ENCODE results near the gene COG5. TPM values are rescaled to one million over a fixed set of nuclear protein-coding genes. Genes with fewer than 3 reads are reported as not detected.

COG5 gene
- total and polyA plus RNA-seq, 2 of the 4 experiments (the other 2 are of a cell fraction), result 18.5 to 27.4 TPM

GRCh38 chr7:107233981-107234380 is 329.7 kb downstream of the COG5 start:
- CTCF ChIA-PET, result no interaction called here
- no peaks in the 10 kb centered on the region for H3K36me3 ChIP-seq (ENCODE audit: control insufficient read depth, insufficient read depth, low read length)
- H3K9me3 ChIP-seq (ENCODE audit: control insufficient read depth, insufficient read depth, low read length), result no peaks in the 10 kb centered on the region
- DNase-seq (no peak), ATAC-seq (ENCODE audit: low read depth) (no peak)
- no peaks in the 10 kb centered on the region for H3K27me3 ChIP-seq (ENCODE audit: control insufficient read depth, insufficient read depth, low read length)
- H3K79me1 ChIP-seq (ENCODE audit: low read depth in 1 of 2, low read length in 2 of 2), result no peaks in the 10 kb centered on the region
- no peak overlapping the region for H3K4ac ChIP-seq (ENCODE audit: low read depth, low read length)
- dilution Hi-C loops (cut with HindIII; ENCODE audit: low sequenced_read_pairs, unreplicated experiment) (no loop called here), in situ Hi-C loops (cut with MboI; ENCODE audit: low sequenced_read_pairs) (no loop called here), intact Hi-C loops (cut with micrococcal nuclease) (no loop called here)
- H4K8ac ChIP-seq (ENCODE audit: low read depth in 2 of 2, low read length in 2 of 2), result no peak overlapping the region
- TF ChIP-seq, protein P1, sequence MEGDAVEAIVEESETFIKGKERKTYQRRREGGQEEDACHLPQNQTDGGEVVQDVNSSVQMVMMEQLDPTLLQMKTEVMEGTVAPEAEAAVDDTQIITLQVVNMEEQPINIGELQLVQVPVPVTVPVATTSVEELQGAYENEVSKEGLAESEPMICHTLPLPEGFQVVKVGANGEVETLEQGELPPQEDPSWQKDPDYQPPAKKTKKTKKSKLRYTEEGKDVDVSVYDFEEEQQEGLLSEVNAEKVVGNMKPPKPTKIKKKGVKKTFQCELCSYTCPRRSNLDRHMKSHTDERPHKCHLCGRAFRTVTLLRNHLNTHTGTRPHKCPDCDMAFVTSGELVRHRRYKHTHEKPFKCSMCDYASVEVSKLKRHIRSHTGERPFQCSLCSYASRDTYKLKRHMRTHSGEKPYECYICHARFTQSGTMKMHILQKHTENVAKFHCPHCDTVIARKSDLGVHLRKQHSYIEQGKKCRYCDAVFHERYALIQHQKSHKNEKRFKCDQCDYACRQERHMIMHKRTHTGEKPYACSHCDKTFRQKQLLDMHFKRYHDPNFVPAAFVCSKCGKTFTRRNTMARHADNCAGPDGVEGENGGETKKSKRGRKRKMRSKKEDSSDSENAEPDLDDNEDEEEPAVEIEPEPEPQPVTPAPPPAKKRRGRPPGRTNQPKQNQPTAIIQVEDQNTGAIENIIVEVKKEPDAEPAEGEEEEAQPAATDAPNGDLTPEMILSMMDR (conservative IDR thresholded peaks at IDR 0.05; ENCODE audit: low read depth, low read length), result no peak
- TF ChIP-seq CEBPB (IDR thresholded peaks at IDR 0.05; ENCODE audit: low read depth, low read length) (no peak), POLR2A (IDR thresholded peaks at IDR 0.05; ENCODE audit: low read depth, low read length) (no peak)
- H3K14ac ChIP-seq (replicated peaks; ENCODE audit: low read depth, low read length), result no peak overlapping the region
- H4K5ac ChIP-seq (ENCODE audit: low read depth, low read length), result no peak overlapping the region
- no peak overlapping the region for H2BK5ac ChIP-seq (ENCODE audit: low read depth, low read length, poor library complexity, severe bottlenecking)
- no peak overlapping the region for H3K4me3 ChIP-seq (ENCODE audit: insufficient read depth, low read depth, low read length)
- POLR2A ChIA-PET (ENCODE audit: unreplicated experiment), result no interaction called here
- H2AK5ac ChIP-seq (ENCODE audit: low read depth, low read length), result no peak overlapping the region; the same call in 1 of the 2 replicates
- no peak overlapping the region for H2BK20ac ChIP-seq (ENCODE audit: low read depth, low read length)
- H3K56ac ChIP-seq (ENCODE audit: extremely low read depth, insufficient read depth, low read length), result no peak overlapping the region
- BruUV-seq (replicated peaks), result no TSS peak
- H4K91ac ChIP-seq (ENCODE audit: insufficient read depth, low read depth, low read length), result no peak overlapping the region
- no peak overlapping the region for H3K23ac ChIP-seq (ENCODE audit: low read depth, low read length)
- no peak overlapping the region for H2BK120ac ChIP-seq (ENCODE audit: low read depth, low read length)
- WGBS, 2 experiments (ENCODE audit: extremely low coverage in 2 of 2, insufficient read length in 1 of 2), result no CpG with 5 or more reads among the region's 1 CpG
- H2AFZ ChIP-seq (replicated peaks; ENCODE audit: low read length, poor library complexity), result no peak overlapping the region
- H3K9me1 ChIP-seq (ENCODE audit: insufficient read depth, low read length), result peaks cover 3% of the 10 kb centered on the region; the same call in 1 of the 2 replicates
- H2AK9ac ChIP-seq (replicated peaks; ENCODE audit: low read depth, low read length, poor library complexity), result no peak overlapping the region
- H3K4me1 ChIP-seq (ENCODE audit: control insufficient read depth, insufficient read depth, low read length), result peaks cover 3% of the 10 kb centered on the region; the same call in 1 of the 2 replicates
- no peak overlapping the region for H3K18ac ChIP-seq (ENCODE audit: low read depth, low read length)
- H4K20me1 ChIP-seq (ENCODE audit: insufficient read depth, low read length), result no peaks in the 10 kb centered on the region
- no peak overlapping the region for H3K27ac ChIP-seq (ENCODE audit: insufficient read depth, low read length)
- H2BK15ac ChIP-seq (ENCODE audit: low read depth, low read length), result no peak overlapping the region
- no peak overlapping the region for H3K9ac ChIP-seq (ENCODE audit: low read depth, low read length)
- H3K4me2 ChIP-seq (ENCODE audit: low read depth, low read length), result no peak overlapping the region

All from IMR-90 (cell line).